ENCODE results near the gene CCR3.

The CCR3 gene

DNA sequence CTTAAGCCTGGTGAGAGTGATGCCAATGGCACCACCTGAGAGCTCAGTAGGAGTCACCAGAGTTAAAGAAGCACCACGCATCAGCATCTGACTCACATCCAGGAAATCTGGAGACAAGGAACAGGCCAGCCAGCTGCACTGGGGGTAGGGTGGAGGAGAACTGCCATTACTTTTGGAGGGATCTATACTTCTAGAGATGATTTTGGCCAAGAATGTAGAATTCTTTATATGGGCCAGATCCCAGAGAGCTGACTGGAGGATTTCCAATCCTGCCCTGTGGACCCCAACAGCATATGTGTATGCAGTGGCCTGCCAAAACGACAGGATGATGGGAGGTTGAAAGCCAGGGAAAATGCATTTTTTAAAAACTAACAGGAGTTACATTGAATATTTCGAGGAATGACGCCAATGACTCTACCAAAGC lies 29.8 kb downstream of the CCR3 start:
- no peak for DNase-seq (ENCODE audit: low spot score)

DNA sequence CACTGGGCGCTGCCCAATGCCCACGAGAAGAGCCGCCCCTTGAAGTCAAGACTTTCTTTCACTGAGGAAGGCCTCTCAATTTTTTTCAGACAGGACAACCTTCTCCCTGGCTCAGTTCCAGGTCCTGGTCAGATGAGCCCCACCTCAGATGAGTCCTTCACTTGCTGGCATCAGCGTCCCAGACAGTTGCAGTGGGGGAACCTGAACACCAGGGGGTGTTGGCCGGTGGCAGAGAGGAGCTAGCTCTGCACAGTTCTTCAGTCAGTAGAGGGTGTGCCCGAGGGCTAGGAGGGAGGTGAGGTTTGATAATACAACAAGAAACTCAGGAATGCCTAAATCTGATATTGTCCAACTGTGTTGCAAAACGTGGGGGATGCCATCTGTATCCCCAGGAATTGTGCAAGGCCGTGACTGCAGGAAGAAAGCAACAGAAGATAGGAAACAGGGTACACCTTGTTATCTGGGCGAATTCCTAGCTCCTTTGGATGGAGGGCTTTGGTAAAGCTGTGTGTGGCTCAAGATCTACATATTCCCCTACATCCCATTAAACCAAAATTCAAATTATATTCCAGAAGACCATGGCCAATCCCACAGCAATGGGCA lies 34.3 kb downstream of the CCR3 start:
- peak; percentile 19 for DNase-seq (ENCODE audit: low spot score)

GRCh38 chr3:46277476-46277875 lies 35.2 kb downstream of the CCR3 start:
- DNase-seq (ENCODE audit: low spot score), result no peak

DNA sequence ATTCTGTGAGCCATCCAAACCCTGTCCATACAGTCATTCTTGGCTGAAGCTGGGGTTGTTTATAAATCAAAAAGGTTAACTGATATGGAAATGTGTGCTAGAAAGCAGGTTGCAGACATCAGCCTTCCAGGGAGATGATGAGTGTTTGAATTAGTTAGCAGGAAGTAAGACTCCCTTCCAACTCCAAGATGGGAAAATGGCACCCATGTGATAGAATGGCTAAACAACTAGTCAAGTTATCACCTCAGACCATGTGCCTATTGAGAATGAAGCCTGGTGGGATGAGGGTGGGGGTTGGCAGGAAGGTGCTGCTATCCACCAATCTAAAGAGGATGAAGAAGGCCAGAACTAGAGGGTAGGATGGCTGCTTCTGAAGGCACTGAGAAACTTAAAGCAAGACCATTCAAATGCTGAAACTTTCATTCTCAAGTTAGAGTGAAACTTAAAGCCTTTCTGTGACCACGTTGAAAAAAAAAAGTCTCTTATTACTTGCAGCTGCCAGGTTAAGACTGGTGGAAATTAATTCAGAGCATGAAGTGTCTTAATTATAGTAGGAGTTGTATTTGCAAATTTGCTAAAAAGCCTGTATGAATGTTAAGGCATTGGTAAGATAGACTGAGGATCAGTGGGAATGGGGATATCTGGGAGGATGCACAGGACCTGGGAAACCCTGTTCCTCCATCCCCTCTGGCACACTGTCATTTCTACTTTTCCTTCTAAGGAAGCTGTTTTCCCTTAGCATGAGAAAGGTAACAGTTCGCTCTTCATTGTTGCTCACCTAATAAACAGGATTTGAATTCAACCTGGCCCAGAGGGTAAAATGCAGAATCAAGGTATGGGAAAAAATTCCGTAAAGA lies 36.8 kb downstream of the CCR3 start:
- DNase-seq (ENCODE audit: low spot score), result no peak

GRCh38 chr3:46280105-46280797 lies 38.0 kb downstream of the CCR3 start:
- DNase-seq (ENCODE audit: low spot score), result peak; percentile 46

GRCh38 chr3:46281551-46281950 lies 39.3 kb downstream of the CCR3 start:
- no peak for DNase-seq (ENCODE audit: low spot score)

DNA sequence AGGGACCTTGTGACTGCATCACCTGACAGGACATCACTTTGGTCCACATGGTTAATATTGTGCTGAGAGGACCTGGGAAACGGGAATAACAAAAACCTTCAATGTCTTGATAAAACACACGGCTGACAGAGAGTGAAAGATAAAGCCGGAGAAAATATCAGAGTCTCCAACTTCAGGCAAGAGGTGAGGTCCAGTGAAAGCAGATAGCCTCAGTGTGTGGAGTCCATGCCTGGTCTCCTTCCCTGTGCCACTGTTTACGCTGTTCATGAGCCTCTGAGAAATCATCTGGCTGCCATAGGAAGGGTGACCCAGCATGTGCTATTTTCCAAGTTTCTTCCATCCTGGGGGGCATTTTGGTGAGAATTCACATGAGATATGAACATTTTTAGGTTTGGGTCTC lies 39.8 kb downstream of the CCR3 start:
- no peak for DNase-seq (ENCODE audit: low spot score)

- DNase-seq (ENCODE audit: low spot score), result no peak
These were observed 40.4 kb downstream of the CCR3 start for GRCh38 chr3:46282696-46283095.

DNA sequence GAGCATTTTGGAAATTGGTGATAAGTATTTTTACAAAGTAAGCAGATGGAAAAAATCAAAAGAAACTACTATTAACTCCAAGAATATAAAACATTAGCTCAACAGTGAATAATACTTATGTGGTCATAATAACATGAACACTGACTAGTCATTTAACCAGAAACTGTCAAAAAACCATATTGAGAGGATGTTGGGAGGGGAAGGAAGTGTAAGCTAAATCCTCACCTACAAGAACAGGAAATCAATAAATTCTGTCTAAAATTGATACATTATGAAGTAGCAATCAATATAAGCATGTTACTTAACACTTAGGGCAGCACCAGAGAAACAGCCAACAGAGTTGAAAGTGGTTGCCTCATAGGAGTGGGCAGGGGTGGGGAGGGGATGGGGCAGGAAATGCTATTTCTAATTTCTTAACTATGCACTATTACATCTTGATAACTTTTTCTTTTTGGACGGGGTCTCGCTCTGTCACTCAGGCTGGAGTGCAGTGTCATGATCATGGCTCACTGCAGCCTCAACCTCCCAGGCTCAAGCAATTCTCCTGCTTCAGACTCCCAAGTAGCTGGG lies 41.7 kb downstream of the CCR3 start:
- no peak for DNase-seq (ENCODE audit: low spot score)

GRCh38 chr3:46284981-46285683 lies 42.9 kb downstream of the CCR3 start:
- no peak for DNase-seq (ENCODE audit: low spot score)

- no peak for DNase-seq (ENCODE audit: low spot score)
These were observed 43.8 kb downstream of the CCR3 start for GRCh38 chr3:46285931-46286619.

- DNase-seq (ENCODE audit: low spot score), result no peak
These were observed 44.8 kb downstream of the CCR3 start for GRCh38 chr3:46286947-46287565.

- no peak for DNase-seq (ENCODE audit: low spot score)
These were observed 47.3 kb downstream of the CCR3 start for GRCh38 chr3:46289551-46289950.

GRCh38 chr3:46289966-46290365 lies 47.7 kb downstream of the CCR3 start:
- DNase-seq (ENCODE audit: low spot score), result no peak

- DNase-seq (ENCODE audit: low spot score), result no peak
These were observed 48.8 kb downstream of the CCR3 start for GRCh38 chr3:46291046-46291445.

- DNase-seq (ENCODE audit: low spot score), result no peak
These were observed 50.9 kb downstream of the CCR3 start for GRCh38 chr3:46293035-46293724.

DNA sequence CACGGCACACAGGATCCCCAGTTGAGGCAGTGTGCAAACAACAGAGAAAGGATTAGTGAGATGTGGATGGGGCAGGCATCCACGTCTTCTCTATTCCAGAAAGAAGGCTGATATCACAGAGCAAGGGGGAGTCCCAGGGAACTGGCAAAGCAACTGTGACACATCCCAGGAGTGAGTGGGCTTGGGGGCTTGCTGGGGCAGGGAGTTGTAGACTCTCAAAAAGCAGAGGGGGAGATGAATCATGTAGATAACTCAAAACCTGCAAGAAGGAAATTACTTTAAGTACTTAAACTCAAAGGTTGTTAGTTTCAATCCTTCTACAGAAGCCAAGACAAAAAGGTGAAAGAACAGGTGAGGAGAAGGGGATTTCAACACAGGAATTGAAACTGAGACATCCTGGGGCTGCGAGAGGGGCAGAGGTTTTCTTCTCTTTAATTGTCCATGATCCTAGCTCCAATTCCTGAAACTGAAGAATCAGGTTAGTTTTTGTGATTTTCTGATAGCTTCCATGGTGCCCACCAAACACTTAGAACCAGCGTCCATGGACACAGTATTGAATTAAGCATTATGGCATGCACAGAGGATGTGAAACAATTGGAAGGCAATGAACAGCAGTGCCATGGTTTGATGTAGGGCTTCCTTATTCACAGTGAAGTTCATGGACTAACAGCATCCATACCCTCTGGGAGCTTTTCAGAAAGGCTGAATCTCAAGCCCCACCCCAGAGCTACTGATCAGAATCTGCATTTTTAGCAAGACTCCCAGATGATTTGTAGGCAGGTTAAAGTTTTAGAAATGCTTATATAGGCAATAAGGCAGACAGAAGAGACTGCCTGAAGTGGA lies 52.0 kb downstream of the CCR3 start:
- no peak for DNase-seq (ENCODE audit: low spot score)

GRCh38 chr3:46296826-46297225 lies 54.6 kb downstream of the CCR3 start:
- no peak for DNase-seq (ENCODE audit: low spot score)

GRCh38 chr3:46297658-46298423 lies 55.6 kb downstream of the CCR3 start:
- no peak for DNase-seq (ENCODE audit: low spot score)
